GM18870 (cell line): Measurements from ENCODE around the gene RUSC1.

Experiments
- ATAC-seq: cut with Tn5 transposase; IDR thresholded peaks from one replicate; pipeline ENCODE4 v1.9.1; 2021; ENCODE audit warnings: moderate library complexity; ENCODE audit not compliant: unreplicated experiment

The RUSC1 gene

DNA sequence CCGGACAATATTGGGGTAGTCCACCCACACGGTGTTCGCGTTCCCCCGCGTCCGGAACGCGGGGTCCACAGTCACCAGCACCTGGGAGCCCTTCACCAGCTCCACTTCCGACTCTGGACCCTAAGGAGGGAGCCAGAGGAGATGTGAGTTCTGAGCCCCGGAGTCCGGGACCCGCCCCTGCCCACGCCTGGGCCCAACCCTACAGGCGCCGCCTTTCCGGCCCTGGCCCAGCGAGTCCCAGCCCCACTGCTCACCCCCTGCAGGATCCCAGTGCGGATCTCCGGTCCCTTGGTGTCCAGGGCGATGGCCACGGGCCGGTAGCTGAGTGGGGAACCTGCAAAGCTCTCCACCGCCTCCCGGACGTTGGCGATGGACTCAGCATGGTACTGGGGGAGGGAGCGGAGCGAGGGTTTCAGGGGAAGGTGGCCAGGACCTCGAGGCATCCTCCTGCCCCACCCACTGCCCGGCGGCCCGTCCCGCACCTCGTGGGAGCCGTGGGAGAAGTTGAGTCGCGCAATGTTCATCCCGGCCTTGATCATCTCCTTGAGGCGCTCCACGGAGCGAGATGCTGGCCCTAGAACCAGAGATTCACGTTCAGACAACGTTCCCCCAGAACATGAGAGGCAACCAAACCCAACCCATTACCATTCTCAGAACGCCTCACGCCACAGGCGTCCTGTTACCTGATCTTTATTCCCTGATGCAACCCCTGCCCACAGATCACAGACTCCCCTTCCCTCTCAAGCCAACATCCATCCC is 25.3 kb upstream of the RUSC1 start:
- no peak for ATAC-seq

DNA sequence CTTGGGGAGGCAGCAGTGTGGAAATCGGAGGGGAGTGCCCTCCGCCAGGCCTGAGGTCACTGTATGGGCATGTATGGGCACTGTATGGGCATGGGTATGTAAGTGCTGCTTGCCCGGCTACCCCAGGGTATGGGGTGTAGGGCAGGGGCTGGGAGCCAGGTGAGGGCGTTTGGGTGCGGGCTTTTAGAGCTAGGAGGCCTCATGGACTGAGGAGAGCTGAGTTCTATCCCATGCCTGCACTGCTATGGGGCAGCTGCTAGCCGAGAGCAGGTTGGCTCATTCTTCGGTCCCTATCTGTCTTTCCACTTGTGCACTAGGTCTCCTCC is 24.8 kb upstream of the RUSC1 start:
- ATAC-seq: no peak

DNA sequence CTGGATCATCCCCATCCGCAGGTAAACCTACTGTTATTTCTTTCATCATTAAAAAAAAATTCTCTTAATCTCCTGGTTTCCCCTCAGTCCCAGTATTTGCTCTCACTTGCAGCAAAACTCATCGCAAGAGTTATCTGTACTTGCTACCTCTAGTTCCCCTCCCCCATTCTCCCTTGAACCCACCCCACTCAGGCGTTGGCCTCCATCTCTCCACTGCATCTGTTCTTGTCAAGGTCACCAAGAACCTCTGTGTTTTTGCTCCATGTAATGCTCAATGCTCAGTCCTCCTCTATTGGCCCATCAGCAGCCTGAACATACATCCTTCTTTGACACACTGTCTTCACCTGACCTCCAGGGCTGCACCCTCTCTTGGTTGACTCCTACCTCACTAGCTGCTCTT is 24.0 kb upstream of the RUSC1 start:
- no peak for ATAC-seq

DNA sequence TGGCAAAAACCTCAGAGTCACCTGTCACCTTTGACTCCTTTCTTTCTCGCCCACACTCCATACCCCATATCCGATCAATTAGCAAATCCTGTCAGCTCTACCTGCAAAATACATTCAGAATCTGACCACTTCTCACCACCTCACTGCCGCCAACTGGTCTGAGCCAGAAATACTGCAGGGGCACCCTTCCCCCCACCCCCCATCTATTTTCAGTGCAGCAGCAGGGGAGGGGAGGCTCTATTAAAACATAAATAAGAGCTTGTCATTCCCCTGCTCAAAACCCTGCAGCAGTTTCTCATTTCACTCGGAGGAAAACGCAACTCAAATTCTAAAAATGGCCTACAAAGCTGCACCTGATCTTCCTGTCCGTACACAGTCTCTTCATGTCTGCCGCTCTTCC is 23.3 kb upstream of the RUSC1 start:
- no peak for ATAC-seq

DNA sequence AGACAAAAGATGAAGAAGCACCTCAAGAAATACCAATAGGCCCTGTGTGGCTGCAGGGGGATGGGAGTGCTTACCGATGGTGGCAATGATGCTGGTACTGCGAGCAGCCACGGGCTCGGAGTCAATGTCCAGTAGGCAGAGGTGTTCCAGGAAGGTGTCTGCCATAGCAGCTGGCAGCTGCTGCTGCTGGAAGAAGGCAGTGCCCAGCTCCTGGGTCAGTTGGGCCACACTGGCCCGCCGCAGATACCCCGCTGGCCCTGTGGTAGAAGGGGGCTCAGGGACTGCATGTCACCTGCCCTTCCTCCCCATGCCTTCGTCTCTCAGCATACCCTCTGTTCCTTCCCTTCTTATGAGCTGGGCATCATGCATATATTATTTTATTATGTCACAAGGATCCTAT is 20.7 kb upstream of the RUSC1 start:
- no peak for ATAC-seq

DNA sequence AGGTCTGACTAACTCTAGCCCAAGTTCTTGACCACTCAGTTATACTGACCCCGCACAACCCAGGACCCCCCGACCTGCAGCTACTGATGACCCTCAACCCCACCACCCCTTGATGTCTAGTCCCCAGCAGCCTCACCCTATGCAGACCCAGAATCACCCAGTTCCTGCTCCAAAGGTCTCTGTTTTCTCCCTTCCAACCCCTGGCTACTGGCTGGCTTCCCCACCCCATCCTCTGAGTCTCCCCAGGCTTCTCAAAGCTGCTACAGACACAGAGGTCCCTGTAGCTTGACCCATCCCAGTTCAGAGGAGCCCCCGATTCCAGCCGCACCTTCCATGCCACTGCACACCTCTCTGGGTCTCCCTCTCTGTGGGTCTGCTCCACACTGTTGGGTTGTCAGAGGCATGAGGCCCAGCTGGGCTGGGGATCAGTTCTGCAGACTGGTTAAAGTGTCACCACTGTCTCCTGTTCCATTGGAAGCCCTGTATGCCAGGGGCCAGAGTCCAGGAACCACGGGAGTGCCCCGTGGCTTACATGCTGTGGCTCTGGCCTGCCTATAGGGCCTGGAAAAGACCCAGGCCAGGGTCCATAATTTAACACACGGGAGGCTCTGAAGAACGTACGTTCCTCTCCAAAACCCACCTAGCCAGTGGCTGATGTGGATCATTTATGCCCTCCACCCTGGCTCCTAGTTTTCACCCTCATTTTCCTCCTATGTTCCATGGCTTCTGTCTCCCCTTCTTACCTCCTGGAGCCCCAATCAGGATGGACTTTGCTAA is 20.0 kb upstream of the RUSC1 start:
- ATAC-seq: no peak

DNA sequence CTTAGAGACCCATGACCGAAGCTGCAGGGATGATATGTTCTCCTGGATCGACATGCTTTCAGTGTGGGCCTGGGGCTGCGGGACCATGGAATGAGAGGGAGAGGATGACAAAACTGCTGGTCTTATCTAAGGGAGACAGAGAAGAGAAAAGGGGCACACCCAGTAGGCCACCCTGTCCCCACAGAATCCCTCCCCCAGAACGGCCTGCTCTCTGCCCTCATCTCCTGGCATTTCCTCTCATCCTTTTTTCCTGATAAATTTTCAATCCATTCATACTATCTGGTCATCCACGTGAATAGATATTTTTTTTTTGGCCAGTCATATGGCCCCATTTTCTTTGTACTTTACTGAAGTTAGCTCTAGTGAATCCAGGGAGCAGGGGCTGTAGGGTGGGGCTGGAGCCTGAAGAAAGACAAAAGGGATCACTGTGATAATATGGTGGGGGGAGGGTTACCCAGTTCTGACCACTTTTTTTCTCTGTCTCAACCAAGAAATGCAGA is 19.3 kb upstream of the RUSC1 start, which contains the start of gene PKLR:
Gene PKLR (minus strand): TSS at position 97 of the 500 bp plus-strand sequence. CDS start 43 bp downstream, at position 54.
- ATAC-seq: no peak

DNA sequence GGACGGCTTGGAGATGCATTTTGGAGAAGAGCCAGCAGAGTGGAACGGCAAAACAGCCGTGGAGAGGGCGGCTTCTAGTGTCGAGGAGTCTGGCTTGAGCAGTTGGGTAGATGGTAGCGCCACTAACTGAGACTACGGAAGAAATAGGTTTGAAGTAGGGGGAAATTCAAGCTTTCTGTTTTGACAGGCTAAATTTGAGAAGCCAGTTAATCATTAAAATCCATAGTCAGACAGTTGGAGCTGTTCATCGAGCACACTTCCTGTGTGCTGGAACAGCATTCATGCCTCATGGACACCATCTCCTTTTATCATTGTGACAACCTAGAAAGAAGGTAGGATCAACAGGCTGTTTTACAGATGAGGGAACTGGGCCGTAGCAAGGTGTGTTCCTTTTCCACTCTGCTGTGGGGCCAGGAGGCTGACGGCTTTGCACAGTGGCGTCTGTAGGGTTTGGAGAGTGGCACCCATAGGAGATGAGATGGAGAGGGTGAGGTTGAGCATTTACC is 16.1 kb upstream of the RUSC1 start:
- ATAC-seq: no peak

DNA sequence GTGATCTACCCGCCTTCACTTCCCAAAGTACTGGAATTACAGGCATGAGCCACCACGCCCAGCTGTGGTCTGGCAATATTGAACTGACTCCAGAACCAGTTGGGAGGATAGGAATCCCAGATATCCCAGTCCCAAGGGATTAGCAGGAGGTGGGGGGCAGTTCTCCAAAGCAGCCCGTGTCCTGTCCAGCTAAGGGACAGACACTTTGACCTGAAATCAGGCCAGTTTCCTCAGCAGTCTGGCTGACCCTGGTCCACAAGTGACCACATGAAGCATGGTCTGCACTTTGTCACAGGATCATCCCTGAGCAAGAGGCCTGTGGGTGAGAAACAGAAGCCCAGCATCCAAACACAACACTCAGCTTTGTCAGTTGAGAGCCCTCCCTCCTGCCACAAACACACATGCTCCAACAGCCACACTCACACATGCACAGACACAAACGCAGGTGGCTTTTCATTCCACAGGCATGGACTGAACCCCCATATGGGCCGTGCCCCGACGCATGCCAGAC is 14.8 kb upstream of the RUSC1 start:
- no peak for ATAC-seq

DNA sequence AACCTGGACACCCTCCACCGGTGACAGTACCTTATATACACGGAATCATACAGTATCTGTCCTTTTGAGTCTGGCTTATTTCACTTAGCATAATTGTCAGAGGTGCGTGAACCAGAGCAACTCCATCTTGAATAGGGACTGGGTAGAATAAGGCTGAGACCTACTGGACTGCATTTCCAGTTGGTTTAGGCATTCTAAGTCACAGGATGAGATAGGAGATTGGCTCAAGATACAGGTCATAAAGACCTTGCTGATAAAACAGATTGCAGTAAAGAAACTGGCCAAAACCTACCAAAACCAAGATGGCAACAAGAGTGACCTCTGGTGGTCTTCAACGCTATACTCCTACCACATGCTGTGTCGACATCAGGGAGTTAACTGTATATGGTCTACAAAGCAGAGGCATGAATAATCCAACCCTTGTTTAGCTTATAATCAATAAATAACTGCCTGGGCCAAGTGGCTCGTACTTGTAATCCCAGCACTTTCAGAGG is 13.4 kb upstream of the RUSC1 start:
- no peak for ATAC-seq

DNA sequence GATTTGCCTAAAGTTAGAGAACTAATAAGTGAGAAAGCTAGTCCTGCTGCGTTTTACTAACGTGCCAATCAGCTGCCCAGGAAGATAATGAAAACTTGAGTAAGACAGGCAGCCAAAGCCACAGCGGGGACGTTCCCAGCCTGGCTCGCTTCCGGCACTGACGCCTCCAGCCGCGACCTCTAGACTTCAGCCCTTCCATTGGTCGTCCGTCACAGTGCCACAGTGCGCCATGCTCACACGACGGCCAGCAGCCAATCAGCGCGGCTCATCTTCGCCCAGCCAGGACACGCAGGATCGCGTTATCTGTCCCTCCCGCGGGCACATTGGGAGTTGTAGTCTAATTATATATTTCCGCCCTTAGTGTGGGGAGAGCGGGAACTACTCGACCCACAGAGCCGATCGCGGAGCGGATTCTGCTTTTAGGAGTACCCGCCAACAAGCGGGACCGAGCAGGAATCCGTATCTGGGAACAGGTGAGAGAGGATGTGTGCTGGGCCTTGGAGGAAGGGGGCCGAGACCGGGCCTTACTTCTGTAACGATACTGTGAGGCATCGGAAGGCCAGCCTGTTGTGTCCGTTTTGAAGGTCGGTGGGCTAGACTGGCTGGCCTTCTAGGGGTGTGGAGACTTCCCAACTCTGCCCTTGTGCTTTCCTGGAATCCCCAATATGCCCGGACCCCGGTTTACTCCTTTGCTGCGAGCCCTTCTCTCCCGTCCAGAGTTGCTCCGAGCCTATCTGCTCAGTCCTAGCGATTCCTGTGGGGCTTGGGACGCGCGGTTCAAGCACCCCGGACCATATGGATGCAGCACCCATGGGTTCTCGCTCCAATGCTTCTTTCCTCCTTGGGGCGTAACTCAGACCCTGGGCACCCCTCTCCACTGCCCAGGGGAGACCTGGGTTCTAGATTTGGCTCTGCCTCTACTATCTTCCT is 11.9 kb upstream of the RUSC1 start, which contains the start of gene FDPS:
Gene FDPS (plus strand): TSS at position 374 of the 930 bp plus-strand sequence. CDS start 924 bp downstream, outside the sequence.
- peak; percentile 87 for ATAC-seq

DNA sequence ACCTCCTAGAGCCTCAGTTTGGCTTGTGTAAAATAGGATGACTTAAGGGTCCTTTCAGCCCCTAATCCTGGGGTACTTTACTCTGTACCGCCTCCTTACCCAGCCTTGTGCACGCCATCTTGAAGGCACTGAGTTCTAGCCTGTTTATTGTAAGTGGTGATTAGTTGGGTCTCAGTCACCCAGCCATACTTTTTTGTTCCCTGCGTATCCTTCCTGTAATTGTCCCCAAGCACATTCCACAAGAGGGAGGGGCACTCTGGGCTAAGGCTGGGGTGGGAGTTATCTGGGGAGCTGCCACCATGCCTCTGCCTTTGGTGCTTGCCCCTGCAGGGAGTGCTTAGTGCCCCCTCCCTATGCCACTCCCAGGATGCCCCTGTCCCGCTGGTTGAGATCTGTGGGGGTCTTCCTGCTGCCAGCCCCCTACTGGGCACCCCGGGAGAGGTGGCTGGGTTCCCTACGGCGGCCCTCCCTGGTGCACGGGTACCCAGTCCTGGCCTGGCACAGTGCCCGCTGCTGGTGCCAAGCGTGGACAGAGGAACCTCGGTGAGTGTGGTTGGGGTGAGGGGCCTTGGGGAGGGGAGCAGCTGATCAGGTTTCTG is 11.2 kb upstream of the RUSC1 start:
- no peak for ATAC-seq

DNA sequence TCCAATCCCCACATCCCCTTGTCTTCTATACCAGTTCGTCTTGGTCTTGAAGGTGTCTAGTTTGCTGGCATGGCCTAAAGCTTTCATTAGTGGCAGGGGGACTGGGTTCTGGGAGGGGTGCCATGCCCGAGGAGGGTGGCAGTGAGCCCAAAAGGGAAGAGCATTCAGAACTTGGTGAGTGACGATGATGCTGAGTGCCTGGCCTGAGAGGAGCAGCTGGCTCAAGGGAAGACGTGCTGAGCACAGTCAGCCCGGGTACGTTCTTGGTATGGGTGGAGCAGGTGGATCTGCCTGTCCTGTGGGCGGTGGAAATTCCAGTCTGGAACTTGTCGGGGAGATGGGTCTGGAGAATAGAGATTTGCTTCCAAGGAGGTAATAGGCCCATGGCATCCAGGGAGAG is 7.4 kb upstream of the RUSC1 start:
- ATAC-seq: no peak

DNA sequence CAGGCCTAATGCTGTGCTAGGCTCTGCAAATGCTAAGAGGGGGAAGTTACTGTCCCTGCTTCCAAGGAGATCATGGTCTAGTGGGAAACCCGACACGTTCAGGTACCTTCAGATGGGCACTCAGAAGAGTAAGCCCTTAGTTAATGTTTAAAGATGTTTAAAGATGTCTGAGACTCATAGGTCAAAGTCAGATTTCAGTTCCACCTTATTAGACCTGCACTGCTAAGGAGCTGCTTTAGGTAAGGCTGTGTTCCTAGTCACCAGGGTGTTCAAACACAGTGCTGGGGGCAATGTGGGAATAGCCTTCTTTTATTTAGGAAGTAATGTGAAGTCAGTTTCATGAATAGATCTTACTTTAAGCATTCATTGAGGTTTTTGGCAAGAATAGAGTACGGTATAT is 3.8 kb upstream of the RUSC1 start:
- no peak for ATAC-seq

DNA sequence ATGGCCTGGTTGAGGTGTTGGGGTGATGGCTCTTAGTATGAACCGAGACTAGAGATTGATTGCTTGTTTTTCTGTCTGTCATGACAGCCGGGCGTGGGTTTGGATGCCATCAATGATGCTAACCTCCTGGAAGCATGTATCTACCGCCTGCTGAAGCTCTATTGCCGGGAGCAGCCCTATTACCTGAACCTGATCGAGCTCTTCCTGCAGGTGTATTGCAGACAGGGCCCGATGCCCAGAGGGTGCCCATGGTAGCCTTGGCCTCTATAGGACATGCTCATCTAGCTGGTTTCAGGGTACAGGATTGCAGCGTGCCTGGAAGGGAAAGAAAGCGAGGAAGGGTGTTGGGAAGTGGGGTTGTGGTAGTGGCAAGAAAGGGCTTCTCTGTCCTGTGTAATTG is 2.6 kb upstream of the RUSC1 start:
- no peak for ATAC-seq

DNA sequence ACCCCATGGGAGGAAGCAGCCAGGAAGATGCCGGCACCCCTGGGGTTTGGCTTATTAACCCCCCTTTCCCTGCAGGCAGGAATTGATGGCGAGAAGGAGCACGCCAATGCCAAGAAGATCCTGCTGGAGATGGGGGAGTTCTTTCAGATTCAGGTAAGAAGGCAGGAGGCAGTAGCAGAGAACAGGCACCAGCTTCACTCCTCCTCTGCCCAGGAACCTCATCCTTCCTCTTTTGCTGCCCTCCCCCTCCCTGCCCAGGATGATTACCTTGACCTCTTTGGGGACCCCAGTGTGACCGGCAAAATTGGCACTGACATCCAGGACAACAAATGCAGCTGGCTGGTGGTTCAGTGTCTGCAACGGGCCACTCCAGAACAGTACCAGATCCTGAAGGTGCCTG is 1.2 kb upstream of the RUSC1 start:
- ATAC-seq: no peak

DNA sequence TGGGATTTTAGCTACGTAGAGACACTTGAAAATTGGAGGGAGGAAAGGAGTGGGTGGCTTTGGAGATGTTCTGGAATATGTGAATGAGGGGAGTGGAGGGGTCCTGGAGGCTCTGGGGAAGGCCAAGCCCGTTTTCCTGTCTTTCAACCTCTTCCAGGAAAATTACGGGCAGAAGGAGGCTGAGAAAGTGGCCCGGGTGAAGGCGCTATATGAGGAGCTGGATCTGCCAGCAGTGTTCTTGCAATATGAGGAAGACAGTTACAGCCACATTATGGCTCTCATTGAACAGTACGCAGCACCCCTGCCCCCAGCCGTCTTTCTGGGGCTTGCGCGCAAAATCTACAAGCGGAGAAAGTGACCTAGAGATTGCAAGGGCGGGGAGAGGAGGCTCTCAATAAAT is 442 bp upstream of the RUSC1 start:
- no peak for ATAC-seq

DNA sequence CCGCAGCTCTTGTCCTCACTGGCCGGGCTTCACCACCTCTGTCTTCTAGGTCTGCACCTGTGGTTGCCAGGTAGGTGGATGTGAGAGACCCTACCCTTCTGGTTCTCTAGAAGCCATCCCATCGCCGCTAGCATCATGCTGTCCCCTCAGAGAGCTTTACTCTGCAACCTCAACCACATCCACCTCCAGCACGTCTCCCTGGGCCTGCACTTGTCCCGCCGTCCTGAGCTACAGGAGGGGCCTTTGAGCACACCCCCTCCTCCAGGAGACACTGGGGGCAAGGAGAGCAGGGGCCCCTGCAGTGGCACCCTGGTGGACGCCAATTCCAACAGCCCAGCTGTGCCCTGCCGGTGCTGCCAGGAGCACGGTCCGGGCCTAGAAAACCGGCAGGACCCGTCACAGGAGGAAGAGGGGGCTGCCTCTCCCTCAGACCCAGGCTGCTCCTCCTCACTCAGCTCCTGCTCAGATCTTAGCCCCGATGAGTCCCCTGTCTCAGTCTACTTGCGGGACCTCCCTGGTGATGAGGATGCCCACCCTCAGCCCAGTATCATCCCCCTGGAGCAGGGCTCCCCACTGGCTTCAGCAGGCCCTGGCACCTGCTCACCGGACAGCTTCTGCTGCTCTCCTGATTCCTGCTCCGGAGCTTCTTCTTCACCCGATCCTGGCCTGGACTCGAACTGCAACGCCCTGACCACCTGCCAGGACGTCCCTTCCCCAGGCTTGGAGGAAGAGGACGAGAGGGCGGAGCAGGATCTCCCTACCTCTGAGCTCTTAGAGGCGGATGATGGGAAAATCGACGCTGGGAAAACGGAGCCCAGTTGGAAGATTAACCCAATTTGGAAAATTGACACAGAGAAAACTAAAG is 1.2 kb downstream of the RUSC1 start:
- ATAC-seq: no peak

DNA sequence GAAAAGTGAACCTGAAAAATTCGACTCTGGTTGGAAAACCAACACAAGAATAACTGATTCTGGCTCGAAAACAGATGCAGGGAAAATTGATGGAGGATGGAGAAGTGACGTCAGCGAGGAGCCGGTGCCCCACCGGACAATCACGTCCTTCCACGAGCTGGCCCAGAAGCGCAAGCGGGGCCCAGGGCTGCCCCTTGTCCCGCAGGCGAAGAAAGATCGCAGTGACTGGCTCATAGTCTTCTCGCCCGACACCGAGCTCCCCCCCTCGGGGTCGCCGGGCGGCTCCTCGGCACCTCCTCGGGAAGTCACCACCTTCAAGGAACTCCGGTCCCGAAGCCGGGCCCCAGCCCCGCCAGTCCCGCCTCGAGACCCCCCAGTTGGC is 1.9 kb downstream of the RUSC1 start:
- no peak for ATAC-seq
